ENCODE results near the gene NOTCH3. TPM values are rescaled to one million over a fixed set of nuclear protein-coding genes. Genes with fewer than 3 reads are reported as not detected.

Gene NOTCH3
- total RNA-seq = 60.3 TPM
- long read RNA-seq, partial matches to known transcripts = 1 of 19 reads
- long read RNA-seq, other reads (novel, unspliced or antisense) = 18 of 19 reads

GRCh38 chr19:15200553-15201364 is at the start of gene NOTCH3:
Gene NOTCH3 (minus strand): TSS chr19:15200995. CDS start chr19:15200905, 90 bp downstream.
- DNase-seq (ENCODE audit: low spot score) = no peak

- no peak for DNase-seq (ENCODE audit: low spot score)
Observed at GRCh38 chr19:15250640-15250993, 49.8 kb upstream of the NOTCH3 start.

- DNase-seq (ENCODE audit: low spot score) = no peak
Observed at GRCh38 chr19:15249972-15250639, 49.3 kb upstream of the NOTCH3 start.

- no peak for DNase-seq (ENCODE audit: low spot score)
Observed at GRCh38 chr19:15249528-15249874, 48.7 kb upstream of the NOTCH3 start.

GRCh38 chr19:15248648-15249527 is 48.1 kb upstream of the NOTCH3 start:
- no peak for DNase-seq (ENCODE audit: low spot score)

GRCh38 chr19:15248106-15248505 is 47.3 kb upstream of the NOTCH3 start:
- no peak for DNase-seq (ENCODE audit: low spot score)

GRCh38 chr19:15247107-15248014 is 46.6 kb upstream of the NOTCH3 start:
- DNase-seq (ENCODE audit: low spot score) = no peak

- no peak for DNase-seq (ENCODE audit: low spot score)
Observed at GRCh38 chr19:15246198-15246481, 45.3 kb upstream of the NOTCH3 start.

GRCh38 chr19:15245370-15246197 is 44.8 kb upstream of the NOTCH3 start:
- no peak for DNase-seq (ENCODE audit: low spot score)

GRCh38 chr19:15244808-15245207 is 44.0 kb upstream of the NOTCH3 start:
- no peak for DNase-seq (ENCODE audit: low spot score)

- DNase-seq (ENCODE audit: low spot score) = no peak
Observed at GRCh38 chr19:15244106-15244803, 43.5 kb upstream of the NOTCH3 start.

- no peak for DNase-seq (ENCODE audit: low spot score)
Observed at GRCh38 chr19:15243236-15243957, 42.6 kb upstream of the NOTCH3 start.

- no peak for DNase-seq (ENCODE audit: low spot score)
Observed at GRCh38 chr19:15241259-15241910, 40.6 kb upstream of the NOTCH3 start.

GRCh38 chr19:15240515-15240914 is 39.7 kb upstream of the NOTCH3 start:
- no peak for DNase-seq (ENCODE audit: low spot score)

- no peak for DNase-seq (ENCODE audit: low spot score)
Observed at GRCh38 chr19:15239337-15239949, 38.6 kb upstream of the NOTCH3 start.

- DNase-seq (ENCODE audit: low spot score) = no peak
Observed at GRCh38 chr19:15238639-15239155, 37.9 kb upstream of the NOTCH3 start.
